ENCODE results near the gene SAMMSON.

Gene SAMMSON

GRCh38 chr3:70095260-70095659 lies 95.7 kb downstream of the SAMMSON start:
- DNase-seq, result no peak

- DNase-seq, result no peak
Measured at GRCh38 chr3:70096376-70097066, 97.0 kb downstream of the SAMMSON start.

DNA sequence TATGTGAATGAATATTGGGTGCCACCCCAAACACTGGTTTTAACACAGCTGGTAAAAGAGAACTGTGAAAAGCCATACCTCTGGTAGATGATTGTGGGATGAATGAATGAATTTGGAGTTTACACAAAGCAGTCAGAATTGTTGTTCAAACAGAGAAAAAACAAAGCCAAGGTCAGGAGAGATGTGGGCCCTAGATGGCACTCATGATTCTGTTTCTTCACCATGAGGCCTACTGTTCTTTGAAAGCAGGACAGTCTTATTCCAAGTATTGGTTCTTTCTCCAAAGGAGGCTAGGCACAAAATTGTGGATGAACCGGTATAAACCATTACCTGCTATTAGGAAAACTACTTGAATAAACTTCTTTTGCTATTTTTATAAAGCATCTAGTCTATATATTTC lies 97.6 kb downstream of the SAMMSON start:
- DNase-seq, result no peak

DNA sequence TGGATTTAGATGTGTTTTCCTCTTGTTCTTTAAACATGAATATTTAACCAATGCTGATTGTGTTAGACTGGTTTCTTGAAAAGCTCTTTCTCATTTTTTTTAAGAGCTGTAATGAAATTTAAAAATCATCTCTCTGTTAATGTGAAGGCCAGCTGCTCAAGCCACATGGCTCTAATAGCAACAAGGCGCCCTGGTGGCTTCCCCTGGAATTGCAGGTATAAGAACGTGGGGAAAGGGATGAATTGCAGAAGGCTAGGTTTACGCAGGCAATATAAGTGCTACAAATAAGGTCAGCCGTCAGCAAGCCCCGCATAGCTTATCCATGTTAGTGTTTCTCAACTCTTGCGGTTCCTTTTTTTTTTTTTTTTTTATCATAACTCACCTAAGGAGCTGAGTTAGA lies 108.5 kb downstream of the SAMMSON start:
- no peak for DNase-seq

- DNase-seq, result no peak
Measured at GRCh38 chr3:70108546-70108945, 109.0 kb downstream of the SAMMSON start.

GRCh38 chr3:70110066-70110465 lies 110.5 kb downstream of the SAMMSON start:
- DNase-seq, result no peak

- DNase-seq, result no peak
Measured at GRCh38 chr3:70111411-70111810, 111.9 kb downstream of the SAMMSON start.

DNA sequence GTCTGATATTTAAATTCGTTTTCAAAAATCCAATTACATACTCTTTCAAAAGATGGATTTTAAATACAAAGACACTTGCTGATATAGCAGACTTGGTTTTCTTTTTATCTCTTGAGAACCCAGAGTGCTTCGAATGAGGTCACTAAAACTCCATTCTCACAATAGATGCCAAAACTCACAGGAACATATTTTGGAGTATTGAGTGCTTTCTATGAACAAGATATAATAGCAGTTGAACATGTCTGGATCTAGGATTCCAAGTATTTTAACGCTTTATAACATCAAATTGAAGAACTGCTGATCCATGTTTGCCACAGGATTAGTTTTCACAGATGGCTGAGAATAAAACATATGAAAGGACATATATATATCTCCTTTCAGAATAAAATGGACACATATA lies 113.2 kb downstream of the SAMMSON start:
- no peak for DNase-seq

DNA sequence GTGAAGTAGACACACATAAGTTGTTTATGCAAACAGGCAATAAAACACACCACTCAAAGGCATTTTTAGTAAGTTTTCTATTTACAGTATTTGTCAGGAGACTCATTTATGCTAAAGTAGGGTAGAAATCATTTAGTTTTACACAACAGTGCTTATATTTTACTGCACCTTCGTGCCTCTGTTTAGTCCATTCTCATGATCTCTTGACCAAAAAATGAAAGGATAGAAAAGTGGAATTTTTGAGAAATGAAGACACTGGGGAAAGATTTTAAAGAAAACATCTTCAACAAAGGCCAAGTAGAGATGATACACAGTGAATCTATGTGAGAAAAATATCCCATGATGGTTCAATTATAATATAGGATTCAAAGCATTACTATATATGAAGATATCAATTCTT lies 114.9 kb downstream of the SAMMSON start:
- DNase-seq, result no peak

DNA sequence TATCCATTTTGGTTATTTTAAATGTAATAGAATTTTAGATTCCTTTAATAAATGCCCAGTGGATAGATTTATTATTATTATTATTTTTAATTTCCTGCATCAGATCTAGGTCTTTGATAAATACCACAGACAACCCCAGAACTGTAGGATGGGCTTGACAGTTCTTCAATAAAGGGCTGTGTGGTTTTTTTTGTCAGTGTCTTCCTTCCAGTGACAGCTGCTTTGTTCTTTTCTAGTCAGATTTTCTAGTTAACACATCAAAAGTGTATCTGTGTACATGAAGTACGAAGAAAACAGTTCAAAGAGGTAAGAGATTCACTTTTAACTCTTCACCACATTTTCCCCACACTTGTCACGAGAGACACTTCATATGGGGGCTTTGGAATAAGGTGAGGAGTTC lies 120.3 kb downstream of the SAMMSON start:
- no peak for DNase-seq
